ENCODE data around the gene P4HA2. TPM values are rescaled to one million over a fixed set of nuclear protein-coding genes. Genes with fewer than 3 reads are reported as not detected.
"Not testable (repeated sequence)": the region's sequence is repeated elsewhere in the genome, so short reads cannot be mapped to it uniquely, and the experiment has no call there.

Gene P4HA2
- total RNA-seq, 2 donors from 2014 or later = 32.3 to 57.9 TPM

GRCh38 chr5:132156413-132156812, 71.2 kb downstream of the P4HA2 start:
- DNase-seq (no peak), ATAC-seq (no peak)
- TF ChIP-seq CTCF (IDR thresholded peaks at IDR 0.05) (no peak), POLR2A (IDR thresholded peaks at IDR 0.05) (no peak)
- whole genome bisulfite sequencing, 2 donors = 64 to 70% methylated on average over 4 of the region's 4 CpGs
- Histone ChIP-seq H3K4me3 (no peak overlapping the region), H3K27ac (no peak overlapping the region), H3K9me3 (peaks cover 0 to 18% (median 0%) of the 10 kb centered on the region in 3 donors), H3K4me1 (no peaks in the 10 kb centered on the region), H3K27me3 (no peaks in the 10 kb centered on the region), H3K36me3 (replicated peaks in 1 of 2; ENCODE audit: insufficient read depth in 1 of 2, low read depth in 2 of 2) (no peaks in the 10 kb centered on the region)
- intact Hi-C loops (cut with DNase I) = no loop called here

GRCh38 chr5:132150565-132150964, 77.1 kb downstream of the P4HA2 start:
- DNase-seq = no peak
- WGBS, 2 donors = 69 to 80% methylated on average over 2 of the region's 2 CpGs
- no peak overlapping the region for H3K4me3 ChIP-seq
- peaks cover 0 to 14% (median 0%) of the 10 kb centered on the region in 3 donors for H3K9me3 ChIP-seq
- H3K36me3 ChIP-seq (replicated peaks in 1 of 2; ENCODE audit: insufficient read depth in 1 of 2, low read depth in 2 of 2) = no peaks in the 10 kb centered on the region
- H3K27me3 ChIP-seq = no peaks in the 10 kb centered on the region
- no peaks in the 10 kb centered on the region for H3K4me1 ChIP-seq
- H3K27ac ChIP-seq = no peak overlapping the region
- no peak for ATAC-seq
- TF ChIP-seq CTCF (IDR thresholded peaks at IDR 0.05) (no peak), POLR2A (IDR thresholded peaks at IDR 0.05) (no peak)
- intact Hi-C loops (cut with DNase I) = no loop called here

GRCh38 chr5:132147663-132148062, 80.0 kb downstream of the P4HA2 start:
- no peak for TF ChIP-seq POLR2A (IDR thresholded peaks at IDR 0.05)
- TF ChIP-seq CTCF (IDR thresholded peaks at IDR 0.05) = no peak
- no peak overlapping the region for H3K27ac ChIP-seq
- H3K4me3 ChIP-seq = no peak overlapping the region
- H3K36me3 ChIP-seq (replicated peaks in 1 of 2; ENCODE audit: insufficient read depth in 1 of 2, low read depth in 2 of 2) = no peaks in the 10 kb centered on the region
- no peak for ATAC-seq
- 73 to 84% methylated on average over 3 of the region's 3 CpGs for WGBS, 2 donors
- H3K4me1 ChIP-seq = no peaks in the 10 kb centered on the region
- H3K9me3 ChIP-seq = peaks cover 0 to 12% (median 0%) of the 10 kb centered on the region in 3 donors
- DNase-seq = no peak
- intact Hi-C loops (cut with DNase I) = no loop called here
- H3K27me3 ChIP-seq = no peaks in the 10 kb centered on the region

GRCh38 chr5:132145326-132145725, 82.3 kb downstream of the P4HA2 start:
- H3K9me3 ChIP-seq = peaks cover 0 to 11% (median 0%) of the 10 kb centered on the region in 3 donors
- H3K4me3 ChIP-seq; H3K36me3 ChIP-seq (replicated peaks in 1 of 2; ENCODE audit: insufficient read depth in 1 of 2, low read depth in 2 of 2); DNase-seq; intact Hi-C loops (cut with DNase I); H3K27ac ChIP-seq; H3K4me1 ChIP-seq; H3K27me3 ChIP-seq; ATAC-seq: not testable (repeated sequence)
- WGBS, 2 donors = 95 to 97% methylated on average over 3 of the region's 3 CpGs

- H3K36me3 ChIP-seq (replicated peaks in 1 of 2; ENCODE audit: insufficient read depth in 1 of 2, low read depth in 2 of 2) = no peaks in the 10 kb centered on the region
- intact Hi-C loops (cut with DNase I) = no loop called here
- 90 to 100% methylated on average over 1 of the region's 1 CpG for WGBS, 2 donors
- no peaks in the 10 kb centered on the region for H3K4me1 ChIP-seq
- TF ChIP-seq CTCF (IDR thresholded peaks at IDR 0.05) (no peak), POLR2A (IDR thresholded peaks at IDR 0.05) (no peak)
- H3K9me3 ChIP-seq = peaks cover 0 to 14% (median 0%) of the 10 kb centered on the region in 3 donors
- H3K27ac ChIP-seq = no peak overlapping the region
- no peak overlapping the region for H3K4me3 ChIP-seq
- no peak for DNase-seq
- no peak for ATAC-seq
- H3K27me3 ChIP-seq = no peaks in the 10 kb centered on the region
These were observed 84.5 kb downstream of the P4HA2 start for GRCh38 chr5:132143148-132143547.

Data from body of pancreas (tissue), 4 donors.